Retina (tissue), 1 donor: ENCODE measurements around the gene FOXP4.
"Not testable (repeated sequence)": the region's sequence is repeated elsewhere in the genome, so short reads cannot be mapped to it uniquely, and the experiment has no call there.

Experiments
- DNase-seq: peaks from one replicate; pipeline ENCODE4 v3.0.0-alpha.2; 2016

The FOXP4 gene

GRCh38 chr6:41602864-41603608 is 56.9 kb downstream of the FOXP4 start:
- DNase-seq, result peak; percentile 93

GRCh38 chr6:41604006-41604405 is 57.8 kb downstream of the FOXP4 start:
- no peak for DNase-seq

- DNase-seq, result no peak
Observed at GRCh38 chr6:41605649-41606048, 59.5 kb downstream of the FOXP4 start.

GRCh38 chr6:41607036-41607435 is 60.9 kb downstream of the FOXP4 start:
- DNase-seq, result no peak

GRCh38 chr6:41607736-41608135 is 61.6 kb downstream of the FOXP4 start:
- DNase-seq, result no peak

- DNase-seq, result no peak
Observed at GRCh38 chr6:41608443-41609151, 62.4 kb downstream of the FOXP4 start.

GRCh38 chr6:41614715-41615114 is 68.5 kb downstream of the FOXP4 start:
- DNase-seq, result no peak

- DNase-seq, result no peak
Observed at GRCh38 chr6:41615311-41615710, 69.1 kb downstream of the FOXP4 start.

GRCh38 chr6:41618598-41618997 is 72.4 kb downstream of the FOXP4 start:
- DNase-seq, result no peak

- not testable (repeated sequence) for DNase-seq
Observed at GRCh38 chr6:41619193-41619592, 73.0 kb downstream of the FOXP4 start.

- no peak for DNase-seq
Observed at GRCh38 chr6:41621367-41621766, 75.2 kb downstream of the FOXP4 start.

- no peak for DNase-seq
Observed at GRCh38 chr6:41621802-41622201, 75.6 kb downstream of the FOXP4 start.

GRCh38 chr6:41622206-41622988 is 76.2 kb downstream of the FOXP4 start:
- DNase-seq, result no peak

- DNase-seq, result no peak
Observed at GRCh38 chr6:41623330-41623729, 77.1 kb downstream of the FOXP4 start.

GRCh38 chr6:41624621-41625380 is 78.6 kb downstream of the FOXP4 start:
- DNase-seq, result no peak

GRCh38 chr6:41625442-41625841 is 79.3 kb downstream of the FOXP4 start:
- no peak for DNase-seq

GRCh38 chr6:41626022-41626421 is 79.8 kb downstream of the FOXP4 start:
- DNase-seq, result no peak

GRCh38 chr6:41626917-41627316 is 80.7 kb downstream of the FOXP4 start:
- DNase-seq, result no peak

- no peak for DNase-seq
Observed at GRCh38 chr6:41629128-41629527, 82.9 kb downstream of the FOXP4 start.

GRCh38 chr6:41630069-41630468 is 83.9 kb downstream of the FOXP4 start:
- no peak for DNase-seq

- no peak for DNase-seq
Observed at GRCh38 chr6:41630946-41631345, 84.8 kb downstream of the FOXP4 start.

GRCh38 chr6:41633056-41633634 is 87.0 kb downstream of the FOXP4 start:
- no peak for DNase-seq

- peak; percentile 49 for DNase-seq
Observed at GRCh38 chr6:41634657-41635056, 88.5 kb downstream of the FOXP4 start.
